ENCODE data around the gene CADM3.

- TF ChIP-seq POLR2A (IDR thresholded peaks at IDR 0.05), result no peak
- no peak for TF ChIP-seq CTCF (IDR thresholded peaks at IDR 0.05)
Observed at GRCh38 chr1:159218649-159219636, 47.5 kb downstream of the CADM3 start.

Measured in esophagus squamous epithelium (tissue), 4 donors.